OCI-LY1 (cell line): Measurements from ENCODE around the gene PAPSS2.

Experiments used
- H2AFZ ChIP-seq: fragments of 200-600 bp; sonication (generic), shearing (Covaris generic); 2 replicates; pipeline ENCODE4 v1.6.0; 2014; ENCODE audit warnings: antibody characterized with exemption, mild to moderate bottlenecking, low read length
- H3F3A ChIP-seq: fragments of 200-600 bp; sonication (generic), shearing (Covaris generic); 2 replicates; pipeline ENCODE4 v1.6.0; 2014; ENCODE audit warnings: mild to moderate bottlenecking, antibody characterized with exemption, low read length, moderate library complexity; ENCODE audit not compliant: insufficient read depth
- H3K27ac ChIP-seq: fragments of 200-600 bp; sonication (generic); 2 replicates; pipeline ENCODE4 v1.5.1; 2014; ENCODE audit warnings: low read length, mixed run types, mild to moderate bottlenecking, low read depth; ENCODE audit not compliant: poor library complexity, severe bottlenecking
- H3K27me3 ChIP-seq: fragments of 200-600 bp; sonication (generic); 2 replicates; pipeline ENCODE4 v1.6.0; 2014; ENCODE audit warnings: antibody characterized with exemption, mild to moderate bottlenecking, low read length, moderate library complexity; ENCODE audit not compliant: insufficient read depth
- H3K36me3 ChIP-seq: fragments of 200-600 bp; sonication (generic); 2 replicates; pipeline ENCODE4 v1.6.1; 2014; ENCODE audit warnings: mild to moderate bottlenecking, antibody characterized with exemption, low read length, moderate library complexity, mixed read lengths; ENCODE audit not compliant: insufficient read depth
- H3K4me1 ChIP-seq: fragments of 200-600 bp; sonication (generic); 2 replicates; pipeline ENCODE4 v1.5.1; 2014; ENCODE audit warnings: mild to moderate bottlenecking, low read length, moderate library complexity; ENCODE audit not compliant: insufficient read depth, severe bottlenecking
- H3K4me2 ChIP-seq: fragments of 200-600 bp; sonication (generic), shearing (Covaris generic); 2 replicates; pipeline ENCODE4 v1.6.1; 2014; ENCODE audit warnings: low read length
- H3K4me3 ChIP-seq: fragments of 200-600 bp; sonication (generic); 2 replicates; pipeline ENCODE4 v1.5.1; 2014; ENCODE audit warnings: low read length, low read depth, mild to moderate bottlenecking, mixed read lengths; ENCODE audit not compliant: poor library complexity, severe bottlenecking
- H3K79me2 ChIP-seq: fragments of 200-600 bp; shearing (Covaris generic); 2 replicates; pipeline ENCODE4 v1.6.1; 2016; ENCODE audit warnings: mixed run types, low read length, mixed read lengths; ENCODE audit not compliant: insufficient read depth
- H3K9ac ChIP-seq: fragments of 200-600 bp; sonication (generic), shearing (Covaris generic); 2 replicates; pipeline ENCODE4 v1.6.1; 2014; ENCODE audit warnings: mild to moderate bottlenecking, low read length, mixed read lengths
- H3K9me2 ChIP-seq: fragments of 200-600 bp; sonication (generic), shearing (Covaris generic); 2 replicates; pipeline ENCODE4 v1.6.1; 2014; ENCODE audit warnings: low read depth, mild to moderate bottlenecking, low read length, mixed read lengths
- H3K9me3 ChIP-seq: fragments of 200-600 bp; shearing (Covaris generic); 2 replicates; pipeline ENCODE4 v1.6.1; 2014; ENCODE audit warnings: low read length, mixed read lengths
- H4K20me1 ChIP-seq: fragments of 200-600 bp; sonication (generic), shearing (Covaris generic); 2 replicates; pipeline ENCODE4 v1.6.0; 2016; ENCODE audit warnings: mild to moderate bottlenecking, low read length; ENCODE audit not compliant: insufficient read depth
- CTCF ChIP-seq: fragments of 200-600 bp; sonication (generic), shearing (Covaris generic); IDR thresholded peaks from 2 replicates; pipeline ENCODE4 v1.5.1; 2017; ENCODE audit warnings: mild to moderate bottlenecking, antibody characterized with exemption, low read length, moderate library complexity, mixed read lengths
- EZH2 ChIP-seq: fragments of 200-600 bp; sonication (generic), shearing (Covaris generic); IDR thresholded peaks from 2 replicates; pipeline ENCODE4 v1.8.0; 2017; ENCODE audit warnings: borderline replicate concordance, mixed run types, mild to moderate bottlenecking, antibody characterized with exemption, low read length, moderate library complexity, mixed read lengths

PAPSS2 gene

GRCh38 chr10:87669752-87670151 lies 10.1 kb downstream of the PAPSS2 start:
- TF ChIP-seq CTCF (no peak), EZH2 (no peak)
- Histone ChIP-seq H3F3A (no peaks in the 10 kb centered on the region), H4K20me1 (no peaks in the 10 kb centered on the region), H3K36me3 (no peaks in the 10 kb centered on the region; the same call in 1 of the 2 replicates), H3K9me2 (no peaks in the 10 kb centered on the region), H3K4me1 (no peaks in the 10 kb centered on the region), H3K4me3 (no peak overlapping the region), H3K9ac (no peak overlapping the region), H3K4me2 (no peak overlapping the region), H3K79me2 (no peaks in the 10 kb centered on the region), H2AFZ (no peak overlapping the region), H3K27ac (no peak overlapping the region), H3K9me3 (no peaks in the 10 kb centered on the region), H3K27me3 (no peaks in the 10 kb centered on the region)

GRCh38 chr10:87670586-87670985 lies 10.9 kb downstream of the PAPSS2 start:
- Histone ChIP-seq H3K9me3 (no peaks in the 10 kb centered on the region), H3F3A (no peaks in the 10 kb centered on the region), H3K9me2 (no peaks in the 10 kb centered on the region), H3K4me1 (no peaks in the 10 kb centered on the region), H3K9ac (no peak overlapping the region), H3K79me2 (no peaks in the 10 kb centered on the region), H3K27ac (no peak overlapping the region), H4K20me1 (no peaks in the 10 kb centered on the region), H3K27me3 (no peaks in the 10 kb centered on the region), H3K36me3 (no peaks in the 10 kb centered on the region; the same call in 1 of the 2 replicates), H3K4me3 (no peak overlapping the region), H2AFZ (no peak overlapping the region), H3K4me2 (no peak overlapping the region)
- TF ChIP-seq EZH2 (no peak), CTCF (no peak)

GRCh38 chr10:87671139-87671815 lies 11.6 kb downstream of the PAPSS2 start:
- Histone ChIP-seq H4K20me1 (no peaks in the 10 kb centered on the region), H3K27me3 (no peaks in the 10 kb centered on the region), H3K4me1 (no peaks in the 10 kb centered on the region), H3K4me3 (no peak overlapping the region), H3K9me2 (no peaks in the 10 kb centered on the region), H3K4me2 (no peak overlapping the region), H3K9me3 (no peaks in the 10 kb centered on the region), H3K79me2 (no peaks in the 10 kb centered on the region), H3F3A (no peaks in the 10 kb centered on the region), H3K9ac (no peak overlapping the region), H3K36me3 (no peaks in the 10 kb centered on the region), H2AFZ (no peak overlapping the region), H3K27ac (no peak overlapping the region)
- no peak for TF ChIP-seq CTCF
- TF ChIP-seq EZH2 = no peak
